Smooth muscle cell (in vitro differentiated cells): ENCODE measurements around the gene GXYLT1. TPM values are rescaled to one million over a fixed set of nuclear protein-coding genes. Genes with fewer than 3 reads are reported as not detected.

ENCODE experiments used
- DNase-seq: peaks from one replicate; lab custom pipeline; 2025; ENCODE audit not compliant: unreplicated experiment; lab: John Stamatoyannopoulos, UW
- H2AFZ ChIP-seq: fragments of 200-600 bp; sonication (generic); 2 replicates; pipeline ENCODE4 v1.6.0; 2016; ENCODE audit warnings: antibody characterized with exemption, low read depth, mild to moderate bottlenecking
- H3F3A ChIP-seq: fragments of 200-600 bp; sonication (generic); 2 replicates; pipeline ENCODE4 v1.6.0; 2017; ENCODE audit warnings: antibody characterized with exemption, low read depth
- H3K27ac ChIP-seq: fragments of 200-600 bp; sonication (generic); 2 replicates; pipeline ENCODE4 v1.5.1; 2016; ENCODE audit warnings: low read depth, mild to moderate bottlenecking
- H3K27me3 ChIP-seq: fragments of 200-600 bp; sonication (generic); 2 replicates; pipeline ENCODE4 v1.6.1; 2016; ENCODE audit warnings: low read depth, mild to moderate bottlenecking
- H3K36me3 ChIP-seq: fragments of 200-600 bp; sonication (generic); 2 replicates; pipeline ENCODE4 v1.5.1; 2016; ENCODE audit warnings: low read depth
- H3K4me1 ChIP-seq: fragments of 200-600 bp; sonication (generic); 2 replicates; pipeline ENCODE4 v1.5.1; 2016; ENCODE audit warnings: low read depth
- H3K4me2 ChIP-seq: fragments of 200-600 bp; sonication (generic); 2 replicates; pipeline ENCODE4 v1.6.0; 2016; ENCODE audit warnings: mild to moderate bottlenecking
- H3K4me3 ChIP-seq: fragments of 200-600 bp; sonication (generic); 2 replicates; pipeline ENCODE4 v1.5.1; 2016; ENCODE audit warnings: mild to moderate bottlenecking
- H3K79me2 ChIP-seq: fragments of 200-600 bp; sonication (generic); 2 replicates; pipeline ENCODE4 v1.6.0; 2016; ENCODE audit warnings: low read depth, mild to moderate bottlenecking
- H3K9ac ChIP-seq: fragments of 200-600 bp; sonication (generic); 2 replicates; pipeline ENCODE4 v1.6.0; 2016; ENCODE audit warnings: low read depth
- H3K9me3 ChIP-seq: fragments of 200-600 bp; sonication (generic); replicated peaks from 2 replicates; pipeline ENCODE4 v1.5.1; 2016; ENCODE audit warnings: low read depth
- H4K20me1 ChIP-seq: fragments of 200-600 bp; sonication (generic); 2 replicates; pipeline ENCODE4 v1.6.0; 2016; ENCODE audit warnings: low read depth
- CTCF ChIP-seq: fragments of 200-600 bp; sonication (generic); IDR thresholded peaks from 2 replicates; pipeline ENCODE4 v1.5.1; 2017; ENCODE audit warnings: borderline replicate concordance, mild to moderate bottlenecking, antibody characterized with exemption; ENCODE audit not compliant: insufficient read depth, poor library complexity, severe bottlenecking
- WGBS: methylation state at CpG from one replicate; pipeline ENCODE4 v1.1.7; 2016; ENCODE audit warnings: low lambda C conversion rate; 5-methylcytosine and 5-hydroxymethylcytosine counted together
- polyA plus RNA-seq: library from polyadenylated mRNA; unstranded; fragments of >200 nt; fragmentation: Nextera tagmentation; extraction: Ambion mirVana; gene quantifications from 2 replicates; pipeline ENCODE4 v1.2.1, GENCODE V29; 2016
- total RNA-seq: library from RNA; depleted of rRNA; stranded (reverse); fragments of >200 nt; gene quantifications from 2 replicates; pipeline ENCODE4 v1.2.3, GENCODE V29; 2014

Gene GXYLT1
- total and polyA plus RNA-seq, 2 experiments from 2014 or later: 10.7 to 20.6 TPM

DNA sequence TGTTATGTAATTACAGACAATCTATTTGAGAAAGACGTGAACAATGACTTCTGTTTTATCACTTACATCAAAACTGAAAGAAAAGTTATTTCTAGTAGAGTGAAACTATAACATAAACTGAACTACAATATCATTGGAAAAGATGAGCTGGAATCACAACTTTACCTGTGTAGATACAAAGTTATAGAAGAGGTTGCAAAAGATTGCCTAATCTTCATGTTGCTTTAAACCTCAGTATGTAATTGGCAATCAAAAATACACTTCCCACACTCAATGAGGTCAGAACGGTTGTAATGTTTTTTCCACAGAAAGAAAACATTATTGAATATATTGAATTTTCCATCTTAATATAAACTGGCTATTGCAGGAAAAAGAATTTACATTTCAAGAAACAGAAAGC lies 37.7 kb upstream of the GXYLT1 start:
- DNase-seq: no peak
- no peak overlapping the region for H3K4me3 ChIP-seq
- H4K20me1 ChIP-seq: peaks cover 37% of the 10 kb centered on the region
- H3K27me3 ChIP-seq: no peaks in the 10 kb centered on the region
- peaks cover 6% of the 10 kb centered on the region for H3K36me3 ChIP-seq
- no peaks in the 10 kb centered on the region for H3F3A ChIP-seq
- no peak overlapping the region for H3K27ac ChIP-seq
- H3K79me2 ChIP-seq: peaks cover 5% of the 10 kb centered on the region
- H3K4me2 ChIP-seq: no peak overlapping the region
- H3K9me3 ChIP-seq: no peaks in the 10 kb centered on the region
- H3K9ac ChIP-seq: no peak overlapping the region
- TF ChIP-seq CTCF: no peak
- WGBS: 92% methylated on average over 2 of the region's 2 CpGs
- no peak overlapping the region for H2AFZ ChIP-seq
- no peaks in the 10 kb centered on the region for H3K4me1 ChIP-seq

DNA sequence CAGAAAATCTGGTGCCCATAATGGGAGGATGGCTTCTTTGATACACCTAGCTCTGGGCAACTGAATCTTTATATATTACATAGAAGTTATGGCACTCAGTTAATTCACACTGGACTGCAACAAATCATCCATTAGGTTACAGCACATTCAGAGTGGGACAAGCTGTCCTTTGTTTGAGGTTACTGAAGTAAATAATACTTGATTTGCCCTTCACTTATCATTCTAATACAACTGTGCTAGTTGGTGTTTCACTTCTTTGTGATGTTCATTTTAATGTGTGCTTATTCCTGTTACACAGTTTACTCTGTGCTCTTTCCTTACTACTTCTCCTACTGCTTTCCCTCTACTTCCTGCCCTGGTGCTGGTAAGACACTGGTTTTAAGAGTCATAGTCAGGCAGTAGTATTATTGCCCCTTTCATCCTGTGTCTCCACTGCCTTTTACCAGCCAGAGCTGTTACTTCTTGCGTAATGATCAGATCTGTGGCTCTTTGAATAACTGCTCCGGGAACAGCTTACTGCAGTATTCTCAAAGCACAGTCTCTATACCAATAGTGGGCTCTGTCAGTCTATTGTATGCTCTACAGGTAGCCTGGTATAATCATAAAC lies 36.4 kb upstream of the GXYLT1 start:
- no peak for TF ChIP-seq CTCF
- no peaks in the 10 kb centered on the region for H3K9me3 ChIP-seq
- no peak overlapping the region for H3K27ac ChIP-seq
- H3K4me2 ChIP-seq: no peak overlapping the region
- peaks cover 5% of the 10 kb centered on the region for H3K79me2 ChIP-seq
- peaks cover 6% of the 10 kb centered on the region for H3K36me3 ChIP-seq
- no peaks in the 10 kb centered on the region for H3F3A ChIP-seq
- H3K4me3 ChIP-seq: no peak overlapping the region
- WGBS: 39% methylated on average over 2 of the region's 2 CpGs
- no peak overlapping the region for H2AFZ ChIP-seq
- no peaks in the 10 kb centered on the region for H3K27me3 ChIP-seq
- no peaks in the 10 kb centered on the region for H3K4me1 ChIP-seq
- no peak overlapping the region for H3K9ac ChIP-seq
- peaks cover 37% of the 10 kb centered on the region for H4K20me1 ChIP-seq
- no peak for DNase-seq

DNA sequence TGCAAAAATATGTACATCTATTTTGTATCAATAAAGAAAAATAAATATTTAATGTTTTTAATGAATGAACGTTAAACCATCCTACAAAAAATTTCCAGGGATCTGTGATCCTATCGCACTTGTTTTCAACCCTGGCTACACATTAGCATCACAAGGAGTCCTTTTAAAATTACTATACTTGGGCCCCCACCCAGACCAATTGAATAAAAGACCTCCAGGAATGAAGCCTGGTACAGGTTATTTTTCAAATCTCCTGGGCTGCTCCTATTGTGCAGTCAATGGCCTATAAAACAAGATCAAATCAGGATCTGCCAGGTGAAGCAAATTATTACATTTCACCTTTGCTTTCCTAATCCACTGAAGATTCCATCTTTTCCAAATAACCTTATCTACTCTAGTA lies 33.4 kb upstream of the GXYLT1 start:
- Histone ChIP-seq H3K4me2 (no peak overlapping the region), H3K36me3 (no peaks in the 10 kb centered on the region), H4K20me1 (peaks cover 36% of the 10 kb centered on the region), H3K79me2 (peaks cover 1% of the 10 kb centered on the region), H3K4me1 (no peaks in the 10 kb centered on the region), H3K27ac (no peak overlapping the region), H3K27me3 (no peaks in the 10 kb centered on the region), H3K9me3 (no peaks in the 10 kb centered on the region), H2AFZ (no peak overlapping the region), H3K9ac (no peak overlapping the region), H3F3A (no peaks in the 10 kb centered on the region), H3K4me3 (no peak overlapping the region)
- no peak for DNase-seq
- 74% methylated on average over 2 of the region's 2 CpGs for WGBS
- no peak for TF ChIP-seq CTCF

DNA sequence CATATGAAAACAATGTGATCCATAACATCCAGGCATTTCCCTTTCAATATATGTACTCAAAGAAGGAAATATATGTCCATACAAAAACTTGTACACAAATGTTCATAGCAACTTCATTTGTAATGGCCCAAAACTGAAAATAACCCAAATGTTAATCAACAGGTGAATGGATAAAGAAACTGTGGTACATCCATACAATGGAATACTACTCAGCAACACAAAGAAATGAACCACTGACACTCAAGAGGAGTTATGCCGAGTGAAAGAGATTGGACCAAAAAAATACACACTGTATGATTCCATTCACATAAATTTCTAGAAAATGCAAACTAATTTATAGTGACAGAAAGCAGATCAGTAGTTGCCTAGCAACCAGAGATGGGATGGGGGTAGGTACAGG lies 30.3 kb upstream of the GXYLT1 start:
- no peak overlapping the region for H3K27ac ChIP-seq
- H3K36me3 ChIP-seq: no peaks in the 10 kb centered on the region
- no peaks in the 10 kb centered on the region for H3K9me3 ChIP-seq
- no peaks in the 10 kb centered on the region for H3F3A ChIP-seq
- H3K79me2 ChIP-seq: no peaks in the 10 kb centered on the region
- no peak for TF ChIP-seq CTCF
- H3K4me2 ChIP-seq: no peak overlapping the region
- 94% methylated on average over 1 of the region's 1 CpG for whole genome bisulfite sequencing
- no peak overlapping the region for H2AFZ ChIP-seq
- no peak overlapping the region for H3K9ac ChIP-seq
- no peaks in the 10 kb centered on the region for H3K4me1 ChIP-seq
- no peaks in the 10 kb centered on the region for H3K27me3 ChIP-seq
- peaks cover 24% of the 10 kb centered on the region for H4K20me1 ChIP-seq
- DNase-seq: no peak
- no peak overlapping the region for H3K4me3 ChIP-seq
